Suppressor macrophage treated with lipopolysaccharide for 4 hours (primary cell): Measurements from ENCODE around the gene RASD1.

Experiments used
- DNase-seq: peaks from one replicate; pipeline ENCODE4 v3.0.0-alpha.2; 2020

Gene RASD1

DNA sequence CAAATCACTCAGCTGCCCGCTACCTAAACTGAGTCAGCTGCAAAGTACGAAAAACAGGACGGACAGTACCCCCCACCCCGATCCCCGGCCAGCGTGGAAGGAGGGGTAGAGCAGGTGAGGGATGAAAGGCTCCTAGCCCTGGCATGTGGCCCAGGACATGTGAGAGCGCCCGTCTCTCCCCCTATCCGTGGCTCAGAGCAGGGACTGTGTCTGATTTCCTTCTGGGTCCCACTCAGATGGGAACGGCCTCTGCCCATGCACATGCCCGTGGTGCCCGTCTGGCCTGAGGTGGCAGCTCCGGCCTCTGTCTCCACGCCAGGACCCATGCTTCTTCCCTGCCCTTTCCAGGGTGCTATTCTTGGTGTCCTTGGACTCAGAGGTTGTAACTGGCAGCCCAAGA is 30.2 kb upstream of the RASD1 start:
- DNase-seq: no peak

DNA sequence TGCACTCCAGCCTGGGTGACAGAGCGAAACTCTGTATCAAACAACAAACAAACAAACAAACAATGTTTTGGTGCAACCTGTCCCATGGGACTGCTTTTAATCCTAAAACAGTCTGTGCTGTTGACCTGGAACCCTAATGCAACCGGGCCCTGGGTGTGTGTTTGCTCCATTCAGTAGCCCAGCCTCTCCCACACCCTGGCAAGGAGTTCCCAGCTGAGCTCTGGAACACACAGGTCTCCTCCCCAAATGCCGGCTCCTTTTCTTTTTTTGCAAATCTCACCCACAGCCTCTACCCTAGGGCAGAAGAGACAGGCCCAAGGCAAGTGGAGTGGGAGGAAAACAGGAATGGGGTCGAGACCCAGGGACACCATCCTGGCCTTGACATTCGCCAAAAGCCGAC is 29.8 kb upstream of the RASD1 start:
- DNase-seq: no peak

DNA sequence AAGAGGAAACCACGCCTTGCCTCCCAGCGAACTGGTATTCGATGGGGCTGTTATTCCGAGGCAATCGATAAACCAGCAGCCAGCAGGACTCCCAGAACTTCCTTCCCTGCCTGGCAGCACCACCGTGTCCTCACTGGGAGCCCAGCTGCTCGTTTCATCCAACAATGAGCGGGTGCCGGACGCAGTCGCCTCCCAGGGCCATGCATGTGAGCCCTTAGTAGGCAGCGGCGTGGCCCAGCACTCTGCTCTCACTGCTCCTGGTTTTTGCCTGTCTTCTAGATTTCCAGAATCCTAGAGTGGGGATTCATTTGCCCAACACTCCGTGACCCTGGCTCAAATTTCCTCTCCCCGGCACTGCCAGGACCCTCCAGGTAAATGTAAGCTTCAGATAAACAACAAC is 29.1 kb upstream of the RASD1 start:
- DNase-seq: no peak

DNA sequence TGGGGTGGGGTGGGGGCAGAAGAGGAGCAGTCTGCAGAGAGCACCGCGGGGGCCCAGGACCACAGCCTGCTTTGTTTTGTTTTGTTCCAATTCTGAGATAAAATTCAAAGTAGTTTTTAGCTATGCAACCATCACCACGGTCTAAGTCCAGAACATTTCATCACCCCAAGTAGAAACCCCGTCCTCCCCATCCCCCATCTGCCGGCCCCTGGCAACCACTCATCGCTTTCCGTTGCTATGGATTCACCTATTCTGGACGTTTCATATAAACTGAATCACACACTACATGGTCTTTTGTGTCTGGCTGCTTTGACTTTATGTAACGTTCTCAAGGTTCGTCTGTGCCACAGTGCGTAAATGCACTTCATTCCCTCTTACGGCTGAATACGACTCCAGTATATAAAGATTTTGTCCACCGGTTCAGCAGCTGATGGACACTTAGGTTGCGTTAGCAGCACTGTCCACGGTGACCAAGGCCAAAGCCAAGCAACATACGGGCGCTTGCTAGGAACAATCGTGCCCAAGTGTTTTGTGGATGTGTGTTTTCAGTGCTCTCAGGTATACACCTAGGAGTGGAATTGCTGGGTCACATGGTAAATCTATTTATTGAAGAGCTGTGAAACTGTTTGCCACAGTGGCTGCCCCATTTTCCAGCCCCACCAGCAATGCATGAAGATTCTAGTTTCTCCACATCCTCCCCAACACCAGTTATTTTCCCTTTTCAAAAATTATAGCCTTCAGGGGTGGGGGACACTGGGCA is 27.7 kb upstream of the RASD1 start:
- DNase-seq: no peak

DNA sequence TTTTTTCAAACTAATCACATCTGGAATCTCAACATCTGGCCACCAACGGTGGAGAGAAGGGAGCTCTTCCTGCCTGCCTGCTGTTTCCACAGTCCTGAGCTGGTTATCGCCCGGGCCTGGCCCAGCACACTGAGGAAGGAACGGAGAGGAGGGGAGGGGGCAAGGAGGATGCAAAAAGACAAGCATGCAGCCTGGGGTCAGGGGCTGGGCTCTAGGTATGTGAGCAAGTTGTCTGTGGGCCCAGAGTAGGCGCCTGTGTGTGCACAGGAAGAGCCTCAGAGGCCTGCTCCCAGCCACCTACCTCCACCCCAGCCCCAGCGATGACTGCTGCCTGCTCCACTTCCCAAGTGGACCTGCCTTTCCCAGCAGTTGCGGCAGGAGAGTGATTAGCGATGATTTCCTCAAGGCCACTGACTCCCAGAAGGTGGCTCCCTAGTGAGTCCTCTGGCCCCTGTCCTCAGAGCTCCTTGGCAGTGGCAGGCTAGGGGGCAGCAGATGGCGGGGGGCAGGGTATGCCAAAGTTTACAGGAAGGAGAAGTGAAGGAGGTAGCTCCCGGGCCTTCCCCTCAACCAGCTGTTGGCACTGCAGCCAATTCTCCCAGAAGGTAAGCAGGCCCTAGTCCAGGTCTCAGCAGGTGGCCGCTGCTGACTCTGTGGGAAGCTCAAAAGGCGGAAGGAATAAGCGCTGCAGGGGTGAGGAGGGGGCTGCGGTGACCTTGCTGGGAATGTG is 27.0 kb upstream of the RASD1 start:
- DNase-seq: no peak

DNA sequence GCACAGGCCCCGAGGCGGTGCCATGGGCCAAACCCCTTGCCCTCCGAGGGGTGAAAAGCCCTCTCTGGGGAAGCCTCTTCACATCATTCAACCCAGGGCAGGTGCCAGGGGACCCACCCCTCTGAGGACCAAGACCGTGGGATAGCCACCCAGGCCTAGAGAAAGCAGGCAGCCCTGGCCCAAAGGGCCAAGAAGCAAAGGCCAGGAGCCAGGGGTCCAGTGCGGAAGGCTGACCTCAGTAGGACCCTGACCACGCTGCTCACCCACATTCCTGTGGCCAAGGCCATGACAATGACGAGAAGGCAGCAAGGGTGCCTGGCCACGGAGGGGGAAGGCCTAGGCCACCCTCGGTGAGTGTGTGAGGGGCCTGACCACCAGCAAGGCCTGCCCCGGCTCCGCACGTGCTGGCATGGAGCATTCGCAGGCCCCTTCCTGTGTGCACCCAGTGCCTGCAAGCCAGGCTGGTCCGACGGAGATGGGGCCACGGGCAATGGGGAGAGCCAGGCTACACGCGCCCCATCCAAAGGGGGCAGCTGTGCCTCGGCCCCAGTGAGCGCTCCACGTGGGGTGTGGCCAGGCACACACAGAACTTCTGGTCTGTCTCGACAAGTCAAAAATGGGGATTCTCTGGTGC is 24.5 kb upstream of the RASD1 start:
- DNase-seq: no peak

DNA sequence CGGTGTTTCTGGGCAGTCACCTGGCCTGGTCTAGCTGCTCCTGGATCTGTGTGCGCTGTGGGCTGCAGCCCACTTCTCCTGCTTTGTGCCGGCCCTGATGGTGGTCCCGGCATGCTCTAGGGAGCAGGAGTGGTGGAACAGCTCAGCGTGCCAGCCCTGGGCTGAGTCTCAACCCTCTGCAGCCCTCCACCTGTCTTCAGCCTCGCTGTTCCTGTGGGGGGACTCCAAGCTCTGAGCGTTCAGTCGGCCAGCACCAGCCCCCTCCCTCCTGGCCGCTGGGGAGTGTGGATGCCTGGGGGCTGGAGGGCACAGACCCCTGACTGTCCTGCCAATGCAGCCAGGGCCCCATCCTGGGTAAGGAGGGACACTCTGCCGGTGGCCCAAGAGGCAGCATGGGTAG is 23.7 kb upstream of the RASD1 start:
- no peak for DNase-seq

DNA sequence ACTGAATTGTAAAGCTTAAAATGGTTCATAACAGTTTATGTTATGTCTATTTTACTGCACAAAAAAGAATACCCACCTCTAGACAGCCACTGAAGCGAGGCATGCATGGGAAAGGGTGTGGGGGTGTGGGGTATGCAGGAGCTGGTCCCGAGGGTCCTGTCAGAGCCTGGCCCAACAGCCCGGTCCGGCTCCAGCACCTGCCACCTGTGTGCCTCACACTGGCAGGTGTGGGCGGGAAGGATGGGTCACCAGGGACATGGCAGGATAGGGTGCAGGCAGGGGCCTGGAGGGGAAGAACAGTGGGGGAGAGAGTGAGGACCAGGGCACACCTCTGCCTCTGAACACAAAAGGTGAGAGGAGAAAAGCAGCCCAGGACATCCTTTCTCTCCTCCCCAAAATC is 22.8 kb upstream of the RASD1 start:
- DNase-seq: no peak

DNA sequence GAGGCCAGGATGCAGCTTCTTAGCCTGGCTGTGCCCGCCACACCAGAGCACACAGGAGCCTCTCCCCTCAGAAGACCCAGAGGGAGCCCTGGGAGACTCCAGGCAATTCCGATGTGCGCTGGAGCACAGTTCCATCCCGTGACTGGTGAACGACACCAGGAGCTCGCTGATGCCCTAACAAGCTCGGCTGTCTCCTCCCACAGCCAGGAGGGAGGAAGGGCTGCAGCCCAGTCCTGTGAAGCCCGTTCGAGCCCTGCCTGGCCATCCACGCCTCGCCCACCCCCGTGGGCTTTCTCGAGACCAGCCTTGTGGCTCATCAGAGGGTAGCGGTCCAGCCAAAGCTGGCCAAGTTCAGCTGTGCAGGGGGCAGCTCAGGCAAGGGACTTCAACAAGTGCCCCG is 21.8 kb upstream of the RASD1 start:
- no peak for DNase-seq

DNA sequence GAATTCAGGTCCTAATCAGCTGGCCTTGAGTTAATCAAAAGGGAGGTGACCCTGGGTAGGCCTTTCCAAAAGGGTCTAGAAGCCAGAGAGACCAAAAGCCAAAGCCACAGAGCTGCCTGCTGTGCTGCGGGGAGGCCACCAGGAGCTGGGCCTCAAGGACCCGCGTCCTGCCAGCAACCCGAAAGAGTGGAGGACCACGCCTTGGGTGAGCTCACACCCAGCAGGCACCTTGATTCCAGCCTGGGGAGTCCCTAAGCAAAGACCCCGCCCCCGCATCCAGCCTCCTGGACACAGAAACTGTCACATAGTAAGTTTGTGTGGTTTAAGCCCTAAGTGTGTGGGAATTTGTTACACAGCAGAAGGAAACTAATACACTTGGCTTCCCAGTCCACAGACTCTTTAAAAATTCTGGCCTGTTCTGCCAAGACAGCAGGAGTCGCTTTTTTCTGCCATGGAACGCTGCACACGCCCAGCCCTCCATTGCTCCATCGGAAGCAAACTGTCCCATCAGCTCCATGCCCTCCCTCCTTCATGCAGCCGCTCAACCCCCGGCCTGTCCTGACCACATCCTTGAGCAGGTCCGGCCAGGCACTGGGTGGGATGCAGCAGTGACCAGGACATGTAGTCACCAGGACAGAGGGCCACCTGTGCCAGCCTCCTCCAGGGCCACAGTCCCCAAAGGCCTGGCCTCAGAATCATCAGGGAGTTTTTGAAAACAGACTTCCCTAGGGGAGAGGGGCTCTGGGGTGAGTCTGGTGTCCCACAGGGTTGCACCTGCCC is 20.9 kb upstream of the RASD1 start:
- no peak for DNase-seq

DNA sequence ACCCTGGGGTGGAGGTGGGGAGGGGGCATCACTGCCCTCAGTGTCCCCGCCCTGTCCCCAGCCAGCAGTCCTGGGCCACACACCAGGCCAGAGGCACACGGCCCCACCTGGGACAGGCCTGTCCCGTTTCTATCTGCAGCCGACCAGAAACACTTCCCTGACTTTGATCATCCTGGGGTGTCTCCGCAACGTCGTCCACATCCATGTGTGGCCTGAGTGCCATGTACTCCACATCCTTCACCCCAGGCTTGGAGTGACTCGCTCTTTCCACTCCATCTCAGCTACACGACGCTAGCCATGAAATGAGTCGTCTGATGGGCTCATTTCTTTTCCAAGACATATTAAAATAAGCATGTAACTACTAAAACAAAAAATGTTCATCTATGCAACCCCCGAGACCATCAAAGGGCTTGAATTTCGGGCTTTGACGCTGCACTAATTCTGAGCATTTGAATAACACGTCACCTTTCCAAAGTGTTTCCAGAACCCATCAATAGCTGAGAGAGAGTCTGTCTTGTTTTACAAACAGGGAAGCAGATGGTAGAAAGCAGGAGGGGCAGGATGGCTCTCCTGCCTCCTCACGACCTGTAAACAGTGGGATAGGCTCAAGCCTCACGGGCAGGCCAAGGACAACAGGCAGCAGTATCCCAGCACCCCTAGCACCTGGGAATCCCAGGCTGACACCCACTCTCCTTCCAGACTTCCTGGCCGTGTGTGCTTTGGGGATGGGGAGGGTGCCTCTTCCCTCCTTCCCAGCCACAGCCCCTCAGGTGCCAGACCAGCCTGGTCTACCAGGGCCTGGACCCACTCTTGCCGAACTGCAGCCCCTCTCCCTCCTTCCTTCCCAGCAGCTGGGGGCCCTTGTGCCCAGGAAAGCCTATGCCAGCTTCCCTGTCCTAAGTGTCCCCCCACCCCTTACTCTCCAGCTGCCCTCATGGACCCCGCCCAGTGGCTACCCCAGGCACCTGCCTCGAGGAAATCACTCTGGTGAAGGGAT is 20.0 kb upstream of the RASD1 start:
- no peak for DNase-seq

DNA sequence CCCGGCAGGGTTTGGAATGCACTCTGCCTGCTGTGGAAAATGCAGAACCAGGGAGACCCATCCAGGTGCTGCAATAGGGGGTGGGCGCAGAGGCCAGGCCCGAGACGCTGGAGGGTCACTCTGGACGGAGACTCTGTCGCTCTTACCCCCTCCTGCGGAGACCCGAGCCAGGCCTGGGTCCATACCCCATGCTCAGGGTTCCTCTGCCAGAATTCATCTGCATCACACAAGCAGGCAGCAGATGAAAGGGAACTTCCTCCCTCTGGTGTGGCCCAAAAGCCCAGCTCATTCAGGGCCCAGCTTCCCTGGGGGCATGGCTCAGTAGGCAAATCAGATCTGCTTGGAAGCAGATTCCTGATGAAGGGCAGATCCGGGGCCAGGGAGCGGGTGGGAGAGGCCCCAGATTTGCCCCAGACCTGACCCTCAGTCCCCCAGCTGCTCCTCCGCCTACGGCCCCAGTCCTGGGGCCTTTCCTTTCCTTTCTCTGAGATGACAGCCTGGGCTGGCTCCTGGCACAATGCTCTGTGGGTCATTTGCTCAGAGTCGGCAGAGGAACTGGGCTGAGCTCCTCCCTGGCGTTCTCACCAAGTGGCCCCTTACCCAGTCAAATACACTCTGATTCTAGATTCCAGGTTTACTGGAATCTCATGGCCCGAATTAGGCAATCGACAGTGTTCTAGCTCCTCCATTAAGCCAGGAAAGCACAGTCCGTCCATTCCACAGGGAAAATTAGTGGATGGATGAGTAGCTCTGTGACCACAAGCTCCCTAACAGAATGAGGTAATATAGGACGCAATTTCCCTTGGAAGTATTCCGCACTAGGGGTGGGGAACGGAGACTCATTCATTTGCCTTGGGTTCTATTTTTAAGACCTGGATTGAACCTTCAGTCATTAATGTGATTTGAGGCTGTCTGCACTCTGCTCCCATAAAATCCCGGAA is 19.1 kb upstream of the RASD1 start:
- no peak for DNase-seq

DNA sequence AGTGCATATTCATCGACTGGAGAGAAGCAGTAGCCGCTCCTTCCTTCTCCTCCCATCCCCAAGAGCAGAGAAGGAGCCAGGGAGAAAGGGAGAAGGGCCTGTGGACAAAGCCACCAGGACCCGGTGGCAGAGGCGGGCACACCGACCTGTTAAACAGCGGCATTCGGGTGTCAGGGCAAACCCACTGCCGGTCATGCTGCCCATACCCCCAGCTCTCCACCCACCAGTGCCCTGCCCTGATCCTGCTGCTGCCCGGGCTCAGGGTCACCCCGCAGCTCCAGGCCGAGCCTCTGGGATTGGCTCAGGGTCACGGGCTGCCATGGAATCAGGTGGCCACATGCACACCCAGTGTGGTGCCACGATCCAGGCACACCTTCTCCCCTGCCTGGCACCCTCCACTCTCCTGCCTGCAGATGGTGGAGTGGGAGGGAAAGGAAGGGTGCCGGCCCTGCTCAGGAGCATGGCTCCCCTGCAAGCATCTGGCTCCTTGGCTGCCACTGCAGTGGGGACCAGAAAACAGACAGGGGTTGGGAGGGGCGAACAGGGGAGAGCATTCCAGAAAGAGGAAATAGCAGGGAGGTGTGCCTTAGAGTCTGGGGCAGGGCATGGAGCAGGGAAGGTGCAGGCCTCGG is 18.3 kb upstream of the RASD1 start:
- DNase-seq: no peak

DNA sequence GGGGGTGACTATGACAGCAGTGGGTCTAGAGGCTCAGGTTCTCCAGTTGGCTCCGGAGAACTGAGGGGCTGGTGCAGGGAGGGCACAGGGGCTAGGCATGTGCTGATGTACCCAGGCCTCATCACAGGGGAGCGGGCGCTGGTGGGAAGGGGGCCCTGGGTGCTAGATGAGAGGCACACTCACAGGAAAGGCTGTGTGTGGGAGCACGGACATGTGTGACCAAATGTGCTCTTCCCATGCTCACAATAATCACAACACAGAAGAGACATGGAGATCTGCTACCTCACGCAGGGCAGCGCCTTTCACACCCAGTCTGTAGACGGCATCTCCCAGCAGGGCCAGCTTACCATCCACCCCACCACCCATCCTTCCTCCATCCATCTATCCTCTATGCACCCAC is 17.4 kb upstream of the RASD1 start:
- DNase-seq: no peak

DNA sequence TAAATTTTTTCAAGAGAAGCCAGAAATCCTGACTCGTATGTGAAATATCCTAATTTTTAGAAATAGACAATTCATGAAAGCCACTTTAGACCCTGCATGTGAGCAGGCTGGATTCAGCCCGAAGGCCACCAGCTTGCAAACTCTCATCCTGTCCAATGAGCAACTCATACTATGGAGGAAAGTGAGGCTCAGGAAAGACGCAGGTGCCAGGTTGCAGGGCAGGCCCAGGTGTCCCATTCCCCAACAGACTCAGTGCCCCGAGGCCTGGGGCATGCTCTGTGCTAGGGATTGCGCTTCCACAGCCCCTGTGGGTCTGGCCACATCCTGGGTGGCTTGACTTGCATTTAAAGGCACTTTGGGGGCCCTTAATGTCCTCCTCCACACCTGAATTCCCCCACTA is 16.7 kb upstream of the RASD1 start:
- no peak for DNase-seq

DNA sequence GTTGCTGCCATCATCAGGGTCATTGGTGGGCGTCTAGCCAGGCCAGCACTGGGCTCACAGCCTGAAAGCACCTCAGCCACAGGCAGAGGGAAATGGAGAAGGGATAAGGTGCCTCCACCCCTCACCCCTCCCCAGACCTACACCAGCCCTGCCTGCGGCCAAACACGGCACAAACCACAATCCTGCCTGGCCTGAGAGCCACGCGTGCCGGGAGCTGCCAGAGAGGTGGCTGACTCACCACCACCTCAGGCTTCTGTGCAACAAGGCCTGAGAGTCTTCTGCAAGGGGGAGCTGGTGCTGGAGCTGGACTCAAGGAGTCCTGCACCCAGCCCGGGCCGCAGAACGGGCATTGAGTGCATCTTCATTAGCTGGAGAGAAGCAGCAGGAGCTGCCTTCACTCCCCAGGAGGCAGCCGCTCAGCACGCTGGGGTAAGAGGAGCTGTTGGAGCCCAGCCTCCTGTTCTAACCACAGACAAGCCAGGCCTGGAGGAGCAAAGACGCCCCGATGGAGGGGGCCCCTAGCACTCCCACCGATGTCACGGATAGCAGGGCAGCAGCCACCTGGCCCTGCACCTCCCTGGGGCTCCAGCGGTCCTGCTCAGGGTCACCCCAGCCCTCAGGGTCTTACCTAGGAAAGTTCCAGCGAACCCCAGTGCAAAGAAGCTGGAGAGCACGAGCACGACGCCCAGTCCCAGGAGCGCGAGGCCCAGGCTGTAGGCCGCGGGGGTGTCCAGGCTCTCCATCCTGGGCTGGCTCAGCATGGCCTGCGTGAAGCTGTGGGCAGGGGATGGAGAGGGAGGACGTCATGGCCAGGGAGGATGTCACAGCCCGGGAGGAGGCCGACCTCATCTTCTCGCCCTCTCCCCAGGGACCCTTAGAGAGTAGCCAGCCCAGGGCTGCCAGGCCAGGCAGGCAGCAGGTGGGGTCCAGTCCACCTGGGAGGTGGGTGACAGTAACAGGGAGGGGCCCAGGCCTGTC is 16.0 kb upstream of the RASD1 start:
- no peak for DNase-seq

DNA sequence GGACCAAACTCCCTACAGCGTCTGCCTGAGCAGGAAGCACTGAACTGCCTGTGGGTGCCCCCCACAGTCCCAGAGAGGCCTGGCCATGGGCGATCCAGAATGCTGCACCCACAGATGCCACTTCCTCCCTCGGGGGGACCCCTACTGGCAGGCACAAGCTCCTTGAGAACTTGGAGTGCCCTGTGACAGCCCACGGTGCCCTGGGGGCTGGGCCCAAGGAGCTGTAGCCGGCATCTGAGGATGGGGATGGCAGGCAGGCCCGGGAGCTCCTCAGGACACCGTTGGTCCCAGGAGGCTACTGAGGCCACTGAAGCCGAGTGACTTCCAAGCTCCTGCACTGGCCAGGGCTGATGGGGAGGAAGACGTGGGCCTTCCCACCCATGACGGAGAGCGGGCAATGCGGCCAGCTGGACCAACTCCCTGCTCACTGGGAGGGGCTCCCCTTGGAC is 15.1 kb upstream of the RASD1 start:
- no peak for DNase-seq

DNA sequence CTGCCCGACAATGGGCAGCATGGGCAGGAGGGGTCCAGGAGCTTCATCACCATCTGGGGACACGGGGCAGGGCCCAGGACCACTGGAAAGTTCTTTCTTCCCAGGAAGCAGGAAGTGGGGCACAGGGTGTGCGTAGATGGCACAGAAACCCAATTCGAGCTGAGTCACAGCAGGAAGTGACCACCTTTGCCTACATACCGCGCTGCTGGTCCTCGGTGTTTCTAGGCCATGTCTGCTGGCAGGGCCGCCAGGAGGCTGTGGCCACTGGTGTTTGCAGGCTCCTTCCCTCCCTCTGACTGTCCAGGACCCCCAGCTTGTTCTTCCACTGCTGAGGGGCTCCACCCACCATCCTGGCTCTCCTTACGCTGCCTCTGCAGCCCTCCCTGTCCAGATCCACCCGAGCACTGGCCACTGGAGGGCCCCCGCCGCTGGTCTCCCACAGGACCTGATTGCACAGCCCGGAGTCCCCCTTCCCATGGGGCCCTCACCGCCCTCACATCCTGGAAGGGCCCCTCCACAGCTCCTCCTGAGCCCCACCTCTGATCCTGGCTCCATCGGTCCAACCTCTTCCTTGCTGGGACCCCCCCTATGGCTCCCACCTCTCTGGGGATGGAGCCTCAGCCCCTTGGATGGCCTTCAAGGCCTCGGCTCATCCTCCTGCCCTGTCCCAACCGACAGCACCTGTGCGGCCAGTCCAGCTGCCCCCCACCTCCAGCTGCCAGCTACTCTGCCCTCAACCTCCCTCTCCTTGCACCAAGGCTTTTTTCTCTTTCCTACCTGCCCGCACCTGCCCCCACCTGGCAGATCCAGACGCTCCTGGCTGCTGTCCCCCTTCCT is 14.5 kb upstream of the RASD1 start:
- no peak for DNase-seq
